Stimulated activated CD4-positive, alpha-beta T cell treated with anti-CD3 and anti-CD28 coated beads, Interleukin-12 subunit alpha, Interleukin-12 subunit beta, amount 100 ng/mL, for 48 hours (primary cell): ENCODE results near the gene ACSM2B.
"Not testable (repeated sequence)": the region's sequence is repeated elsewhere in the genome, so short reads cannot be mapped to it uniquely, and the experiment has no call there.

ENCODE experiments used
- DNase-seq, 3 donors: peaks; one replicate each; pipeline ENCODE4 v3.0.0-alpha.2; 2020; ENCODE audit warnings: low read depth in 2 of 3, low spot score in 1 of 3

ACSM2B gene

GRCh38 chr16:20538181-20538580 lies 38.0 kb downstream of the ACSM2B start:
- no peak for DNase-seq

- not testable (repeated sequence) for DNase-seq
Observed at GRCh38 chr16:20536669-20537068, 39.5 kb downstream of the ACSM2B start.

GRCh38 chr16:20532284-20532792 lies 43.8 kb downstream of the ACSM2B start:
- DNase-seq: not testable (repeated sequence)

GRCh38 chr16:20531795-20532194 lies 44.4 kb downstream of the ACSM2B start:
- DNase-seq: not testable (repeated sequence)

GRCh38 chr16:20520103-20520502 lies 56.1 kb downstream of the ACSM2B start:
- no peak for DNase-seq

GRCh38 chr16:20519231-20519630 lies 56.9 kb downstream of the ACSM2B start:
- DNase-seq: no peak

- no peak for DNase-seq
Observed at GRCh38 chr16:20517149-20517548, 59.0 kb downstream of the ACSM2B start.

- DNase-seq: no peak
Observed at GRCh38 chr16:20515688-20516090, 60.5 kb downstream of the ACSM2B start.

- DNase-seq: no peak
Observed at GRCh38 chr16:20510323-20510722, 65.8 kb downstream of the ACSM2B start.

GRCh38 chr16:20507280-20507679 lies 68.9 kb downstream of the ACSM2B start:
- no peak for DNase-seq

- no peak for DNase-seq
Observed at GRCh38 chr16:20504418-20504817, 71.7 kb downstream of the ACSM2B start.

- not testable (repeated sequence) for DNase-seq
Observed at GRCh38 chr16:20491448-20491847, 84.7 kb downstream of the ACSM2B start.

- not testable (repeated sequence) for DNase-seq
Observed at GRCh38 chr16:20490994-20491393, 85.2 kb downstream of the ACSM2B start.
